Measurements from ENCODE around the gene CSNK2A2.

GRCh38 chr16:58234831-58235595 lies 37.1 kb upstream of the CSNK2A2 start:
- no peak for TF ChIP-seq CTCF (IDR thresholded peaks at IDR 0.05; ENCODE audit: poor library complexity)
- TF ChIP-seq EZH2 (IDR thresholded peaks at IDR 0.05; ENCODE audit: borderline replicate concordance), result no peak
